ENCODE data around the gene TPD52L2.
A peak's percentile ranks its signal among the peaks of the same experiment; 100 is the strongest.

Gene TPD52L2

DNA sequence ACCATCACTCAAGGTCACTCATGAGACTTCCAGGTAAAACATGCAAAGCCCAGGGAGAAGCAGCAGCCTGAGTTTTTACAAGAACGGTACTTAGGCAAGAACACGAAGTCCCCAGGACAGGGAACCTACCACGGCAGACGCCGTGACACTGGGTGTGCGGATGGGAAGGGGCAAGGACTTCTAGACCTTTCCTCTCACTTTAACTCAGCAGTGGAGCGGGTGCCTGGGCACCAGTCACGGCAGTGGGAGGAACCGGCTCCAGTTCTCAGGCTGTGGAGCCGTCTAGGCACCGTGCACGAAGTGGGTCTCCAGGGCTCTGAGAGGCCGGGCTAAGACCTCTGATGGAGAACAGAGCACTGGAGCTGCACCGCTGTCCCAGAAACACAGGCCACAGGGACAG, 36.5 kb upstream of the TPD52L2 start:
- Histone ChIP-seq H3K27ac (ENCODE audit: low read depth, low read length) (no peak overlapping the region), H3K36me3 (ENCODE audit: control insufficient read depth in 1 of 2, insufficient read depth in 2 of 2, low read length in 2 of 2) (no peaks in the 10 kb centered on the region), H3K4me1 (ENCODE audit: control insufficient read depth in 1 of 2, insufficient read depth in 2 of 2, low read length in 2 of 2) (peaks cover 5 to 12% of the 10 kb centered on the region in 2 donors), H3K9me3 (ENCODE audit: control insufficient read depth in 1 of 2, low read length in 2 of 2) (no peaks in the 10 kb centered on the region), H3K4me3 (ENCODE audit: low read depth in 1 of 2, low read length in 2 of 2) (no peak overlapping the region), H3K9ac (ENCODE audit: low read depth in 1 of 2, low read length in 2 of 2) (no peak overlapping the region), H3K27me3 (ENCODE audit: control insufficient read depth in 1 of 2, insufficient read depth in 2 of 2, low read length in 2 of 2) (peaks cover 31 to 32% of the 10 kb centered on the region in 2 donors)

DNA sequence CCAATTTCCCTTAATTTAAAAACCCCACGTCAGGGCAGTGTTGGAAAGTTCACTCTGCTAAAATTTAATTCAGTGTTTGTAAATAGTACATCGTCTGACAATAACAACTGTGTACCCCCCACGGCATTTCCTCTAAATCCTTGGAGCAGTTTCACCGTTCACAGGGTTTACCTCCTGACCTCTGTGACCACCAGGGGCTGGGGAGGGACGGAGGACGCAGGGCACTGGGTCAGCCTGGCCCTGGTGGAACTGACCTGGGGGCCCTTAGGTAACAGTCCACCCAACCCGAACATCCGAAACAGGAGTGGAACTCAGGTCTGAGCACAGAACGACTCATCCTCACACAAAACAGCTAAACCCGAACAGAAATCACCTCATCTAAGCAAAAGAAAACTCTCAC, 36.1 kb upstream of the TPD52L2 start:
- H3K36me3 ChIP-seq (ENCODE audit: control insufficient read depth in 1 of 2, insufficient read depth in 2 of 2, low read length in 2 of 2): no peaks in the 10 kb centered on the region
- peaks cover 31 to 36% of the 10 kb centered on the region in 2 donors for H3K27me3 ChIP-seq (ENCODE audit: control insufficient read depth in 1 of 2, insufficient read depth in 2 of 2, low read length in 2 of 2)
- no peak overlapping the region for H3K9ac ChIP-seq (ENCODE audit: low read depth in 1 of 2, low read length in 2 of 2)
- H3K9me3 ChIP-seq (ENCODE audit: control insufficient read depth in 1 of 2, low read length in 2 of 2): no peaks in the 10 kb centered on the region
- peak overlapping the region; percentile 53 to 68 for H3K4me3 ChIP-seq (ENCODE audit: low read depth in 1 of 2, low read length in 2 of 2)
- peaks cover 5 to 14% of the 10 kb centered on the region in 2 donors for H3K4me1 ChIP-seq (ENCODE audit: control insufficient read depth in 1 of 2, insufficient read depth in 2 of 2, low read length in 2 of 2)
- H3K27ac ChIP-seq (ENCODE audit: low read depth, low read length): no peak overlapping the region

DNA sequence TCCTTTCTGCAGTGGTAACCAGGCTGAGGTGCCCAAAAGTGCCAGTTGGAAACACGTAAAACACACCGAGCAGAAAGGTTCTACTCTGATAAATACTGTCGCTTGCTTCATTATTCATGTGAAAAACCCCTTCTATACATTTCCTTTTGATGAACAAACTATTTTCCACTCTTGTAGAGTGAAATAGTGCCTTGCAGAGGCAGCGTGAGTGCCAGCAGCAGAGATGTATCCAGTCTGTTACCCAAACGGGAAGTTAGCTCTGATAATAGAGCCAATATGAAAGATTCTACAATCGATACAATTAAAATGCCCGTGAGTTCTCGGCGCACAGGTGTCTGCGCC, 35.5 kb upstream of the TPD52L2 start:
- H3K4me3 ChIP-seq (ENCODE audit: low read depth in 1 of 2, low read length in 2 of 2): peak overlapping the region; percentile 53 to 68
- H3K9ac ChIP-seq (ENCODE audit: low read depth in 1 of 2, low read length in 2 of 2): peak overlapping the region in 1 of 2 donors; percentile 17
- H3K36me3 ChIP-seq (ENCODE audit: control insufficient read depth in 1 of 2, insufficient read depth in 2 of 2, low read length in 2 of 2): no peaks in the 10 kb centered on the region
- H3K4me1 ChIP-seq (ENCODE audit: control insufficient read depth in 1 of 2, insufficient read depth in 2 of 2, low read length in 2 of 2): peaks cover 5 to 20% of the 10 kb centered on the region in 2 donors
- no peak overlapping the region for H3K27ac ChIP-seq (ENCODE audit: low read depth, low read length)
- H3K27me3 ChIP-seq (ENCODE audit: control insufficient read depth in 1 of 2, insufficient read depth in 2 of 2, low read length in 2 of 2): peaks cover 31 to 41% of the 10 kb centered on the region in 2 donors
- no peaks in the 10 kb centered on the region for H3K9me3 ChIP-seq (ENCODE audit: control insufficient read depth in 1 of 2, low read length in 2 of 2)

DNA sequence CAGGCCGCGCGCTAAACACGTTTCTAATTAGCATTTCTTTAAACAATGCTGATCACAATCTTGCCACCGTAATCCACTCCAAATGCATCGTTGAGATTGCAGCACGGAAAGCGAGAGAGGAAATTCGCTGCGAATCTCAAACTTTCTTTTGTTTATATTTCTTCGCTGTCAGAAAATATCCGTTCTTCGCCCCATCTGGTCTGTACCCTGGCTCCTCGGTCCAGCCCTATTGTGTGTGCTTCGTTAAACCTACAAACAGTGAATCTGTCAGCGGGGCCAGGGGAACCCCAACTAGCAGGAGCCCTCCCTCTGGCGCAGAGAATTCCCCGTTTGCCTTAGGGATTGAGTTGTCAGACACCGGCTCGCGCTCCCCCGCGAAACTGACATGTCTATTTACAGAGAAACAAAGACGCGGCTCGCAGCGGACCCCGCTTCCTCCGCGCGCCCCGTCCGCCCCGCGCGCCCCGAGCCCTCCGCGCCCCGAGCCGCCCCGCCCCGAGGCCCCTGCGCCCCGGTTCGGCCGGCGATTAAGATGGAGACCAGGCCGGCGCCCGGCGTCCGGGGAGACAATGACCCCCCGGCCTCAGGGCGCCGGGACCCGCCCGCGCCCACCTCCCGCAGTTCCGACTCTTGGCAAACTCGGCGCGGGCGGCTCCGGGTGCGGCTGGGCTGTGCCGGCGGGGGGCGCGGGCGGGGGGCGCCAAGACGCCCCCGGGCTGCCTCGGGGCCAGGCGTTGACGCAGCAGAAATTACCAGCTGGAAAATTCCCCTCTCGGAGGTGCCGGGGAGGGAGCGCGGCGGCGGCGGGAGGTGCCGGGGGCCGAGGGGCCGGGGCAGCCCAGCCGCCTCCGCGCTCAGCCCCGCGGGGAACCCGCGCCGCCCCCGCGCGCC, 34.9 kb upstream of the TPD52L2 start:
- Histone ChIP-seq H3K4me1 (ENCODE audit: control insufficient read depth in 1 of 2, insufficient read depth in 2 of 2, low read length in 2 of 2) (peaks cover 5 to 21% of the 10 kb centered on the region in 2 donors), H3K36me3 (ENCODE audit: control insufficient read depth in 1 of 2, insufficient read depth in 2 of 2, low read length in 2 of 2) (no peaks in the 10 kb centered on the region), H3K27ac (ENCODE audit: low read depth, low read length) (peak overlapping the region; percentile 42), H3K9me3 (ENCODE audit: control insufficient read depth in 1 of 2, low read length in 2 of 2) (no peaks in the 10 kb centered on the region), H3K9ac (ENCODE audit: low read depth in 1 of 2, low read length in 2 of 2) (peak overlapping the region in 1 of 2 donors; percentile 17), H3K27me3 (ENCODE audit: control insufficient read depth in 1 of 2, insufficient read depth in 2 of 2, low read length in 2 of 2) (peaks cover 34 to 42% of the 10 kb centered on the region in 2 donors), H3K4me3 (ENCODE audit: low read depth in 1 of 2, low read length in 2 of 2) (peak overlapping the region; percentile 53 to 68)

DNA sequence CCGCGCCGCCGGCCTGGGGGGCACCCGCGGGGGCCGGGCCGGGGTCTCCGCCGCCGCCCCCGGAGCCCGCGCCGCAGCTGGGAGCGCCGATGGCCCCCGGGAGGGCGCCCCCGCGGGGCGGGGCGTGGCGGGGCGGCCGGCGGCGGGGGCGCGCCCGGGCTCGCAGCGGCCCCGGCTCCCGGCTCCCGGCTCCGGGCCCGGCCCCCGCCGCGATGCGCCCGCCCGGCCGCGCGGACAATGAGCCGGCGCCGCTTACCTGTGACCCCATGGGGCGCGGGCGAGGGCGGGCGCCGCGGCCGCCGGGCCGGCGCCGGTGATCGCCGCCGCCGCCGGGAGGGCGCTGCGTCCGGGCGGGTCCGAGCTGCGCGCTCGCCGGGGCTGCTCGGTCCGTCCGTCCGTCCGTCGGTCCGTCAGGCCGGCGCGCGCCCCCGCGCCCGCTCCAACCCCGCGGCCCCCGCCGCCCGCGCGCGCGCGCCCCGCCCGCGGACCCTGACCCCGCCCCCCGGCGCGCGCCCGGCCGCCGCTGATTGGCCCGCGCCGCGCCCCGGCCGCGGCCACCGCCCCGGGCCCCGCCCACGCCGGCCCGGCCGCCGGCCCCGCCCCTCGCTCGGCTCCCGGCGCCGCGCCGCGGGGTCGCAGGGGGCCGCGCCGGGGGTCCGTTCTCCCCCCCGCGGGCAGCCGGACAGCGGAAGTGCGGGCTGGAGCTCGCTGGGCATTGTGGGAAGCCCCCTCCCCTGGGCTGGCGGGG, 34.1 kb upstream of the TPD52L2 start, which contains the start of gene ZBTB46:
Gene ZBTB46, minus strand, starts transcription at position 424 of the 748 bp plus-strand sequence. CDS start 40,507 bp downstream, outside the sequence.
- H3K4me3 ChIP-seq (ENCODE audit: low read depth in 1 of 2, low read length in 2 of 2): peak within 1 kb of the TSS; percentile 53 to 68
- H3K36me3 ChIP-seq (ENCODE audit: control insufficient read depth in 1 of 2, insufficient read depth in 2 of 2, low read length in 2 of 2): no peaks in the 10 kb centered on the region
- H3K4me1 ChIP-seq (ENCODE audit: control insufficient read depth in 1 of 2, insufficient read depth in 2 of 2, low read length in 2 of 2): peaks cover 5 to 21% of the 10 kb centered on the region in 2 donors
- H3K27ac ChIP-seq (ENCODE audit: low read depth, low read length): peak within 1 kb of the TSS; percentile 42
- H3K9me3 ChIP-seq (ENCODE audit: control insufficient read depth in 1 of 2, low read length in 2 of 2): no peaks in the 10 kb centered on the region
- peaks cover 34 to 42% of the 10 kb centered on the region in 2 donors for H3K27me3 ChIP-seq (ENCODE audit: control insufficient read depth in 1 of 2, insufficient read depth in 2 of 2, low read length in 2 of 2)
- H3K9ac ChIP-seq (ENCODE audit: low read depth in 1 of 2, low read length in 2 of 2): peak within 1 kb of the TSS in 1 of 2 donors; percentile 17

DNA sequence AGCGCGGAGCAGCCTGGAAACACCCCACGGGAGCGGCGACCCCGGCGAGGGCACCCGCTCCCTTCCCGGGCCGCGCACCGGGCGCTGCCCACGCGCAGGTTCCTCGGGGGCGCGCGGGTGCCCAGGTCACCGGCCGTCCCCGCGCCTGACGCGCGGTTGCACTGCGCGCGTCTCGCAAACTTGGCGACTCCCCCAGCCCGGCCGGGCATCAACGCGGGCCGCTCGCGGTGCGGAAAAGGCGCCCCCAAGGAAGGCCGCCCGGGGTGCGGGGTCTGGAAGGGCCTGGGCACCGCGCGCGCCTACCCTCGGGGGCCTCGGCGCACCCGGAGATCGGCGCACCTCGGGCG, 33.5 kb upstream of the TPD52L2 start:
- no peaks in the 10 kb centered on the region for H3K36me3 ChIP-seq (ENCODE audit: control insufficient read depth in 1 of 2, insufficient read depth in 2 of 2, low read length in 2 of 2)
- H3K9ac ChIP-seq (ENCODE audit: low read depth in 1 of 2, low read length in 2 of 2): no peak overlapping the region
- peak overlapping the region; percentile 32 for H3K27ac ChIP-seq (ENCODE audit: low read depth, low read length)
- H3K27me3 ChIP-seq (ENCODE audit: control insufficient read depth in 1 of 2, insufficient read depth in 2 of 2, low read length in 2 of 2): peaks cover 34 to 42% of the 10 kb centered on the region in 2 donors
- peak overlapping the region; percentile 15 to 40 for H3K4me3 ChIP-seq (ENCODE audit: low read depth in 1 of 2, low read length in 2 of 2)
- no peaks in the 10 kb centered on the region for H3K9me3 ChIP-seq (ENCODE audit: control insufficient read depth in 1 of 2, low read length in 2 of 2)
- H3K4me1 ChIP-seq (ENCODE audit: control insufficient read depth in 1 of 2, insufficient read depth in 2 of 2, low read length in 2 of 2): peaks cover 5 to 21% of the 10 kb centered on the region in 2 donors

- H3K36me3 ChIP-seq (ENCODE audit: control insufficient read depth in 1 of 2, insufficient read depth in 2 of 2, low read length in 2 of 2): no peaks in the 10 kb centered on the region
- peak overlapping the region; percentile 15 to 40 for H3K4me3 ChIP-seq (ENCODE audit: low read depth in 1 of 2, low read length in 2 of 2)
- H3K9ac ChIP-seq (ENCODE audit: low read depth in 1 of 2, low read length in 2 of 2): no peak overlapping the region
- H3K27ac ChIP-seq (ENCODE audit: low read depth, low read length): peak overlapping the region; percentile 32
- peaks cover 34 to 40% of the 10 kb centered on the region in 2 donors for H3K27me3 ChIP-seq (ENCODE audit: control insufficient read depth in 1 of 2, insufficient read depth in 2 of 2, low read length in 2 of 2)
- peaks cover 5 to 21% of the 10 kb centered on the region in 2 donors for H3K4me1 ChIP-seq (ENCODE audit: control insufficient read depth in 1 of 2, insufficient read depth in 2 of 2, low read length in 2 of 2)
- no peaks in the 10 kb centered on the region for H3K9me3 ChIP-seq (ENCODE audit: control insufficient read depth in 1 of 2, low read length in 2 of 2)
These were observed 32.9 kb upstream of the TPD52L2 start for GRCh38 chr20:63831993-63832686.

- Histone ChIP-seq H3K9me3 (ENCODE audit: control insufficient read depth in 1 of 2, low read length in 2 of 2) (no peaks in the 10 kb centered on the region), H3K27ac (ENCODE audit: low read depth, low read length) (no peak overlapping the region), H3K4me3 (ENCODE audit: low read depth in 1 of 2, low read length in 2 of 2) (no peak overlapping the region), H3K4me1 (ENCODE audit: control insufficient read depth in 1 of 2, insufficient read depth in 2 of 2, low read length in 2 of 2) (peaks cover 5 to 21% of the 10 kb centered on the region in 2 donors), H3K36me3 (ENCODE audit: control insufficient read depth in 1 of 2, insufficient read depth in 2 of 2, low read length in 2 of 2) (no peaks in the 10 kb centered on the region), H3K27me3 (ENCODE audit: control insufficient read depth in 1 of 2, insufficient read depth in 2 of 2, low read length in 2 of 2) (peaks cover 22 to 31% of the 10 kb centered on the region in 2 donors), H3K9ac (ENCODE audit: low read depth in 1 of 2, low read length in 2 of 2) (no peak overlapping the region)
These were observed 31.1 kb upstream of the TPD52L2 start for GRCh38 chr20:63833776-63834490.

DNA sequence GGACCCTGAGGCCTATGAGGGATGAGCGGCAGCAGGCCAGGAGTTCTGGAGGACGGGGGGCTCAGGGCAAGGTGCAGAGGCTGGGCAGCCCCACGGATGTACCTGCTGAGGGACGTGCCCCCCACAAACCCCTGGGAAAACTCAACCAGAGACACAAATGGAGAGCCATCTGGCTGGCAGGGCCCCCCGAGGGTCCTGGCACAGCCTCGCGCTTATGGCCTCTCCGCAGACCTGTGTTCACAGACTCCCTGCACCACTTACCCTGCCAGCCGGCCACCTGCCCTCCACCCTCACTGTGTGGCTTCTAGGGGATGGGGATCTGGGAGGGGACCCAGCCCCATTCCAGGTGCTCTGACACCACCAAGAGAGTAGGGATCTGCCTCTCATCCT, 30.6 kb upstream of the TPD52L2 start:
- Histone ChIP-seq H3K27ac (ENCODE audit: low read depth, low read length) (no peak overlapping the region), H3K4me1 (ENCODE audit: control insufficient read depth in 1 of 2, insufficient read depth in 2 of 2, low read length in 2 of 2) (peaks cover 2 to 20% of the 10 kb centered on the region in 2 donors), H3K9ac (ENCODE audit: low read depth in 1 of 2, low read length in 2 of 2) (no peak overlapping the region), H3K9me3 (ENCODE audit: control insufficient read depth in 1 of 2, low read length in 2 of 2) (no peaks in the 10 kb centered on the region), H3K27me3 (ENCODE audit: control insufficient read depth in 1 of 2, insufficient read depth in 2 of 2, low read length in 2 of 2) (peaks cover 16 to 25% of the 10 kb centered on the region in 2 donors), H3K36me3 (ENCODE audit: control insufficient read depth in 1 of 2, insufficient read depth in 2 of 2, low read length in 2 of 2) (no peaks in the 10 kb centered on the region), H3K4me3 (ENCODE audit: low read depth in 1 of 2, low read length in 2 of 2) (no peak overlapping the region)
